H1 (cell line): ENCODE results near the gene GRIK4.

Experiments used
- CTCF ChIP-seq, 3 experiments: IDR thresholded peaks; 1 replicate in 2 of 3; 2 replicates in 1 of 3; pipeline versions ENCODE4 v1.5.1 to v1.6.1; 2011; ENCODE audit warnings: low read length in 3 of 3, mild to moderate bottlenecking in 3 of 3, inconsistent platforms in 2 of 3, low read depth in 1 of 3, moderate library complexity in 1 of 3; ENCODE audit not compliant: insufficient read depth in 1 of 3; ENCODE audit errors: control extremely low read depth in 1 of 3
- EZH2 ChIP-seq: fragments of 200-600 bp; sonication (generic); IDR thresholded peaks from 2 replicates; pipeline ENCODE4 v1.7.1; 2012; ENCODE audit warnings: low read depth, mild to moderate bottlenecking, moderate library complexity, low read length, inconsistent platforms; ENCODE audit not compliant: severe bottlenecking
- GTF2F1 ChIP-seq: IDR thresholded peaks from 2 replicates; pipeline ENCODE4 v1.6.1; 2012; ENCODE audit warnings: low read depth, low read length, improper control_type of control experiment, borderline replicate concordance
- POLR2A ChIP-seq, 2 experiments: IDR thresholded peaks; 1 replicate in 1 of 2; 2 replicates in 1 of 2; pipeline ENCODE4 v1.6.1; 2011; ENCODE audit warnings: low read depth in 2 of 2, low read length in 2 of 2, mild to moderate bottlenecking in 2 of 2; ENCODE audit errors: control extremely low read depth in 1 of 2
- POLR2AphosphoS5 ChIP-seq: IDR thresholded peaks from 2 replicates; pipeline ENCODE4 v1.6.1; 2011; ENCODE audit warnings: low read depth, low read length
- RAD21 ChIP-seq, 2 experiments: IDR thresholded peaks in 1 of 2; conservative IDR thresholded peaks in 1 of 2; 2 replicates each; pipeline ENCODE4 v1.6.1; 2011; ENCODE audit warnings: low read depth in 2 of 2, low read length in 2 of 2, improper control_type of control experiment in 1 of 2, inconsistent platforms in 1 of 2, mild to moderate bottlenecking in 1 of 2, moderate library complexity in 1 of 2
- TCF12 ChIP-seq: IDR thresholded peaks from 2 replicates; pipeline ENCODE4 v1.6.1; 2011; ENCODE audit warnings: low read depth, mild to moderate bottlenecking, low read length

DNA sequence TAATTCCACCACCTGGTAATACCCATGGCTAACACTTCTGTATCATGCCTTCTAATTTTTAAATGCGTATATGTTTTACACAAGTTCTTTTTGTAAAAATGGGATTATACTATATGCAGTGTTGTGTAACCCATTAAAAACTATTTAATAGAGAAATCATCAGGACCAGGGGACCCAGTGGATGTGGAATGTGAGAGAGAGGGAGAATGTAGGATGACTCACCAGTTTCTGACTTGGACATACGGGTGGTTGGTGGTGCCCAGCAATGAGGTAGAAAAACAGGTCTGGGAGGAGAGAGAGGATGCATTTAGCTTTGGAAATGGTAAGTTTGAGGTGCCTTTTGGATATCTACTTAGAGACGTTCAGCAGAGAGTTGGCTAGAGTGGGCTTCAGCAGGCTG, 400.4 kb downstream of the GRIK4 start:
- TF ChIP-seq CTCF (IDR thresholded peaks at IDR 0.05; ENCODE audit: control extremely low read depth in 1 of 3, insufficient read depth in 1 of 3, low read depth in 1 of 3, low read length in 3 of 3) (no peak), EZH2 (no peak), GTF2F1 (no peak), POLR2AphosphoS5 (no peak), RAD21 (IDR thresholded peaks at IDR 0.05 in 1 of 2, conservative IDR thresholded peaks at IDR 0.05 in 1 of 2; ENCODE audit: low read depth in 2 of 2, low read length in 2 of 2) (no peak), TCF12 (no peak), POLR2A (IDR thresholded peaks at IDR 0.05; ENCODE audit: control extremely low read depth in 1 of 2, low read depth in 2 of 2, low read length in 2 of 2) (no peak)
